T follicular helper cell (primary cell): ENCODE results near the gene FLT3LG.

Source experiments
- DNase-seq: peaks from one replicate; pipeline ENCODE4 v3.0.0-alpha.2; 2020; ENCODE audit warnings: low read depth
- total RNA-seq, 2 experiments: gene quantifications; one replicate each; lab custom pipeline; 2026; lab: John Stamatoyannopoulos, UW

Gene FLT3LG
- 1.3 to 8.6 reads per million in 2 experiments for total RNA-seq

DNA sequence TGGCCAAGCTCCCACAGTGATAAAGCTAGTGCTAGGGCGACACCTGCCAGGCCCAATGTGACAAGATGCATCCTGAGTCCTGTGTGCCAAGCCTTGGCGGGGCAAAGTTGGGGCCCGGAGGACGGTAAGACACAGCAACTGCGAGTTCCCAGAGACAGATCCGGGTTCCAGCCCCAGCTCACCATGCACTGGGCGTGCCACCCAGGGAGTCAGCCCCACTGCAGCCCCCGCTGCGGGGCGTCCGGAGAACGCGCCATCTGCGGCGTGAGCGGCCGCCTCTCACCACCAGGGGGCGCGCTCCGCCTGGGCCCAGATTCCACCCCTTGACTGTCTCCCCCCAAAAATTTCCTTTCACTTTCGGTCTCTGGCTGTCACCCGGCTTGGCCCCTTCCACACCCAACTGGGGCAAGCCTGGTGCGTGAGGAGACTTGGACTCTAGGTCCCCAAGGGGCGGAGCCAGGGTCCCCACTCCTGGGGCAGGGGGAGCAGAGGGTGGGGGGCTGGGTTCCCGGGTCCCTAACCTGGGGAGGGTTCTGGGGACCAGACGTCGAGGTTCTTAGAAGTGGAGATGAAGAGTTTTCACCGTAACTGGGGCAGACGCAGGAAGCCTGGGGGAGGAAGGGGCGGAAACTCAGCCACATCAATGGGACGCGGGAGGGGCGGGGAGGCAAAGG, at the start of gene FLT3LG:
FLT3LG (plus strand) TSS at position 348 of the 674 bp plus-strand sequence. CDS start 425 bp downstream, outside the sequence.
- DNase-seq: peak; percentile 84

GRCh38 chr19:49425178-49425577, 48.8 kb upstream of the FLT3LG start, which contains the start of gene GFY:
GFY (plus strand) TSS chr19:49425388; CDS start chr19:49426431, 1,043 bp downstream.
- DNase-seq: no peak

GRCh38 chr19:49425922-49426592, 48.0 kb upstream of the FLT3LG start:
- DNase-seq: no peak

- no peak for DNase-seq
Observed at GRCh38 chr19:49427339-49427738, 46.7 kb upstream of the FLT3LG start.

DNA sequence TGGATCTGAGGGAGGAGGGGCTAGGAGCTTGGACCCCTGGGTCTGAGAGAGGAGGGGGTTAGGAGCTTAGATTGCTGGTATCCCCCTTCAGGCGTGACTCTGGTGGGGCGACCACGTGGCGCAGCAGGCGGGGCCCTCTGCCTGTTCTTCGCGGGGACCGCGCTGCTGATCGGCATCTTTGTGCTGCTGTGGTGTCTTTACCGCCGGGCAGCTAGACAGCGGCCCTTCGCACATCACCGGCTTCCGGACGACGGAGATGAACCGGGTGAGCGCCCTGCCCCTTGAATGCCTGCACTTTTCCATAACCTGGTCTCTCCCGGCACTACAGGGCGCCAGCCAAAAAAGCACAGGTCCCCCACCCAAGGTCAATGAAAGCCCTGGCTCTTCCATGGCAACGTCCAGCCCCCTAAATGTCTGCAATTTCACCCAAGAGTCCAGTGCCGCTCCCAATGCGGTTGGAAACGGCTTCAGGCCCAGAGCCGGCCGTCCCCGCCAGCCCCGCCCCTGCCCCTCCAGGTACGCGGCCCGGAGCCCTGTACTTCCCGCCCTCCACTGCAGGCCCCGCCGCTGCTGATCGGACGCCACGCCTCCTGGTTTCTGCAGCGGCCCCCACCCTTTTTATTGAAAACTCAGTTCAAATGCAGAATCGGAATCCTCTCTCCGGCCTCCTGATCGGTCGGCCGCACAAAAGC, 46.0 kb upstream of the FLT3LG start:
- DNase-seq: no peak

GRCh38 chr19:49428547-49429451, 45.2 kb upstream of the FLT3LG start:
- no peak for DNase-seq

GRCh38 chr19:49430172-49430677, 43.8 kb upstream of the FLT3LG start:
- no peak for DNase-seq

DNA sequence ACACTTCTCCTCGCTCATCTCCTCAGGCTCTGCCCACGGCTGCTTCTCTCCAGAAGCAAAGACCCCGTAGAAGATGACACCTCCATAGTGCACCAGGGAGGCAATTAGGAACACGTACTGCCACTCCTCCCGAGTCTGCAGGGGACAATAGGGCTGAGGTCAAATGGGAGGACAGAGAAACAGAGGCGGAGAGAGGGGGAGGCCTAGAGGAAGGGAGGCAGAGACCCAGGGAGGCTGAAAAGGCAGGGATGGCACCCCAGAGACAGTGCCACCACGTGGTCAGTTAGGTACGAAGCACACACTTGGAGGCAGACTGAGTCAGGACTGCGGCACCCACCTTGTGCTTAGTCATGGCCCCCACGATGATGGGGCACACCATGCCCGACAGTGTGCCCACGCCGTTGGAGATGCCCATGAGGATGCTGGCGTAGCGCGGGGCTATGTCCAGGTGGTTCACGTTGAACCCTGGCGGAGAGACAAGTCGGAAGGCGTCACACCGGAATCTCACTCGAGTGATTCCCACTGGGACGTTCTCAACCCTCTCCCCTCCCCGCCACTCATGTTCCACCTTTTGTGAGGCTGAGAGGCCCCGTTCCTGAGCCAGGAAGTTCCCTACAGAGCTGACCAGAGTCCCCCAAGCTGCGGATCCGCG, 43.2 kb upstream of the FLT3LG start:
- DNase-seq: no peak

DNA sequence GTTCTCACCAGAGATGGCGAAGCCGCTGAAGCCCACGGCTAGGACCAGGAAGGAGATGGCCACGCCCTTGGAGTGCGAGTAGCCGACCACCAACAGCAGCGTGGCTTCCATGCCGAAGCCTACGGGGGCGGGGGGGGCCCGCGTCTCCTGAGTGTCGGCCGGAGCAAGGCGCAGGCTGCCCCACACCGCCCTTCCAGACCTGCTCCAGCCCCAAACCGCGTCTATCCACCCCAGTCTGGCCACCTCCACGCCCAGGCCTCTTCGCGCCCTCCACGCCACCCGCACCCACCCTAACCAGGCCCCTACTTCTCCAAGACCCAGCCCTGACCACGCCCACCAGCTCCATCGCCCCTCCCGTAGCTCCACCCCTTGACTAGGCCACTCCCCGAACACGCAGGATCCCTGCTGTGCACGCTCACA, 42.7 kb upstream of the FLT3LG start:
- no peak for DNase-seq

DNA sequence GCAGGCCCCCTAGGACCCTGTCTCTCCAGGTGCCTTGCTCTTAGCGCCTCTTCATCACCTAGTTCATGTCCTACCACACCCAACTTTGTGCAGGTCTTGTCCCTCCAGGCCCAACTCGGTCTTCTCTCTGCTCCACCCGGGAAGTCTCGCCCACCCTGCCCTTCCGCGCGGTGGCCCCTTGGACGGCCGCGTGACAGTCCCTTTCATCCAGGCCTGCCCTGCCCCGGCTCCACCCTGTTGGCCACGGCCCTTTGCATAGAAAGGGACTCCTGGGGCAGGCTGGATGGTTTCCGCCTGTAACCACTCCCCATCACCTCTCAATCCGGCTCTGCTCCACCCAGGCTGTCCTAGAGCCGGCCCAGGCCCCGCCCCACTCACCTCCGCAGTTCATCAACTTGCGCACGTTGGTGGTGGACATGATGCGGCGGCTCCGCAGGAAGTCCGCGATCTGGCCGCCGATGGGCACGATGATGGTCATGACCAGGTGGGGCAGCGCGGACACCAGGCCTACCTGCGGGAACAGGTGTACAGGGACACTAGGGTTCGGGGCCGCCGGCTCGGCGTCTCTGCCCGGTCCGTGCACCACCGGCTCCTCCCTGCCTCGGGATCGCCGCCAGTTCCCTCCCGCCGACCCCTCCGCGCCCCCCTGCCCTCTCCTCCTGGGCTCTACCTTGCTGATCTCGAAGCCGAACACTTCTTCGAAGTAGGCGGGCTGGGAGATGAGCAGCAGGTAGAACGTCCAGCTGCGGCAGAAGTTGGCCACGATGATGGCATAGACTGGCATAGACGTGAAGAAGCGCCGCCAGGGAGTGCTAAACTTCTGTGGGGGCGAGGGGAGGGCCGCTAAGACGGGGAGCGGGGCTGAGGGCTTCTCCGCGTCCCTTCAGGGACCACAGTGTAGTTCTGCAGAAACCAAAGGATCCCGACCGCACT, 41.6 kb upstream of the FLT3LG start:
- no peak for DNase-seq

- no peak for DNase-seq
Observed at GRCh38 chr19:49433240-49433901, 40.6 kb upstream of the FLT3LG start.

DNA sequence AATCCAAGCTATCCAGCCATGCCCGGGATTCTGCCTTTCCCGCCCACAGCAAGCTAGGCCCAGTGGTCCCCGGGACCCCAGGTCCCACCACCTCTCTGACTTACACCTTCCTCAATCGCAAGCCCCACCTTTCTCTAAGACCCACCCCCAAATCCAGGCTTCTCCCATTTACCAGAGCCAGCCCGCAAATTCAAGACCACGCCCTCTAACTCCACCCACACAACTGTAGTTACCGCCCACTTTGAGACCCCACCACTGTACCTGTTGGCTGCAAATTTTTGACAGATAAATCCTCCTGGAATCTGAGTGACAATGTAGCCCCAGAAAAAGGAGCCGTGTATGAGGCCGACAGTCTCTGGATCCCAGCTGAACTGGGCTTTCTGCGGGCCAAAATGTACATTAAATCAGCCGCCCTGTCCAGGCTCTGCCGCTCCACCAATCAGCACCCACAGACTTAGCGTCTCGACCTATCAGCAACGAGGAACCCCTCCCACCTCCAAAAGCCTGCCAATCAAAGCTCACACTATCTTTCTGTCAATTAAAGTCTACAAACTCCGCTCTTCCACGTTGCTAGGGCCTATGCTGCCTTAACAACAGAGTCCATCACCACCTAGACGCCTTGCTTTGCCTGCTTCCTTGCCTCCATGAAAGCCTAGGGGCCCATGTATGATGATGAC, 39.0 kb upstream of the FLT3LG start:
- DNase-seq: no peak

GRCh38 chr19:49435670-49436069, 38.3 kb upstream of the FLT3LG start:
- DNase-seq: no peak

GRCh38 chr19:49436381-49437017, 37.5 kb upstream of the FLT3LG start:
- no peak for DNase-seq

DNA sequence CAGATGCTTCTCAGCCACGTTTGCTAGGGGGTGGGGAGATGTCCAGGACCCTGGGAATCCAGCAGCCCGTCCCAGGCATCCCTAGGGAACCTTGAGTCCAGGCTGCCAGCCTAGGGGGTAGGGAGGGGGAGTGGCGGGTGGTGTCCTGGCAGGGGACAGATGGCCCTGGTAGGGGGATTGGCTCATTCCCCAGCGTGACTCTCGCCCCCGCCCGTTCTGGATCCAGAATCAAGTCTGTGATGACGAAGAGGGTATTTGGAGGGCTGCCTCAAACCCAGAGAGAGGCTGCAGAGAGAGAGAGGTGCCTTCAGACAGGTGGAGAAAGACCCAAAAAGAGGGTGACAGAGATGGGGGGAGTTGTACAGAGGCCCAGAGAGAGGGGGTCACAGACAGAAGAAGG, 36.8 kb upstream of the FLT3LG start:
- DNase-seq: no peak

DNA sequence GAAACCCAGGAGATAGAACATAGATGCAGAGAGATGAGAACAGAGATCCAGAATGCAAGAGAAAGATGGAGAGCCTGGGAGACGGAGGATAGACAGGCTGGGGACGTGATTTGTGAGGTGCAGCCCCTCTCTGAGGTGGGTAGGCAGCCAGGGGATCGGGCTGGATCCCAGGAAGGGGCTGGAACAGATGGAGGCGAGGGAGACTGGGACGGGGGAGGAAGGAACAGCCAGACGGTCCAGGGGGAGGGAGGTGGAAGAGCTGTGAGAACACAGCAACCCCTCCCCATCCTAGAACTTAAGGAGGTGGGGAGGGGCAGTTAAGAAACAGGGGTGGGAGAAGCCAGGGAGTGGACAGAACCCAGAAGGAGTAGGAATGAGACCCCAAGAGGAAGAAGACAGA, 35.8 kb upstream of the FLT3LG start:
- DNase-seq: no peak

- no peak for DNase-seq
Observed at GRCh38 chr19:49439836-49440235, 34.2 kb upstream of the FLT3LG start.
